HG03571 (cell line): ENCODE data around the gene ARHGEF40.
A peak's percentile ranks its signal among the peaks of the same experiment; 100 is the strongest.

Experiments
- ATAC-seq: cut with Tn5 transposase; IDR thresholded peaks from one replicate; pipeline ENCODE4 v1.9.1; 2021; ENCODE audit not compliant: unreplicated experiment

The ARHGEF40 gene

GRCh38 chr14:21058903-21059302, 11.2 kb upstream of the ARHGEF40 start:
- no peak for ATAC-seq

GRCh38 chr14:21059842-21060613, 10.1 kb upstream of the ARHGEF40 start:
- ATAC-seq: no peak

- no peak for ATAC-seq
Measured at GRCh38 chr14:21060614-21061346, 9.3 kb upstream of the ARHGEF40 start.

- no peak for ATAC-seq
Measured at GRCh38 chr14:21061347-21061668, 8.8 kb upstream of the ARHGEF40 start.

- no peak for ATAC-seq
Measured at GRCh38 chr14:21063479-21063878, 6.6 kb upstream of the ARHGEF40 start.

- no peak for ATAC-seq
Measured at GRCh38 chr14:21066882-21067502, 3.1 kb upstream of the ARHGEF40 start.

- no peak for ATAC-seq
Measured at GRCh38 chr14:21068521-21069387, 1.4 kb upstream of the ARHGEF40 start.

- no peak for ATAC-seq
Measured at GRCh38 chr14:21069388-21070082, 569 bp upstream of the ARHGEF40 start.

- ATAC-seq: no peak
Measured at GRCh38 chr14:21070610-21071224, 613 bp downstream of the ARHGEF40 start.

GRCh38 chr14:21071225-21072030, 1.3 kb downstream of the ARHGEF40 start:
- peak; percentile 69 for ATAC-seq

- no peak for ATAC-seq
Measured at GRCh38 chr14:21072031-21072473, 1.9 kb downstream of the ARHGEF40 start.

- ATAC-seq: no peak
Measured at GRCh38 chr14:21072781-21073339, 2.8 kb downstream of the ARHGEF40 start.

- ATAC-seq: no peak
Measured at GRCh38 chr14:21073921-21074320, 3.8 kb downstream of the ARHGEF40 start.

GRCh38 chr14:21074398-21075272, 4.5 kb downstream of the ARHGEF40 start:
- no peak for ATAC-seq

- ATAC-seq: no peak
Measured at GRCh38 chr14:21075719-21076437, 5.8 kb downstream of the ARHGEF40 start.

- no peak for ATAC-seq
Measured at GRCh38 chr14:21077672-21078071, 7.6 kb downstream of the ARHGEF40 start.

- ATAC-seq: no peak
Measured at GRCh38 chr14:21078287-21078686, 8.2 kb downstream of the ARHGEF40 start.
